Transverse colon (tissue), 4 donors: Measurements from ENCODE around the gene TMEM225. TPM values are rescaled to one million over a fixed set of nuclear protein-coding genes. Genes with fewer than 3 reads are reported as not detected.

Experiments used
- DNase-seq: peaks from one replicate; pipeline ENCODE4 v3.0.0-alpha.2; 2019
- H3K27ac ChIP-seq, 4 donors: fragments of 200-600 bp; sonication (generic); 2 replicates each; pipeline ENCODE4 v1.5.1; 2016 to 2018; ENCODE audit warnings: inconsistent platforms in 4 of 4
- H3K27me3 ChIP-seq: fragments of 200-600 bp; sonication (generic); 2 replicates; pipeline ENCODE4 v1.5.1; 2017; ENCODE audit warnings: inconsistent platforms
- H3K36me3 ChIP-seq, 4 donors: fragments of 200-600 bp; sonication (generic); 2 replicates each; pipeline ENCODE4 v1.5.1; 2017 to 2019; ENCODE audit warnings: inconsistent platforms in 4 of 4
- H3K4me1 ChIP-seq, 4 donors: fragments of 200-600 bp; sonication (generic); 2 replicates each; pipeline ENCODE4 v1.5.1; 2017 to 2020; ENCODE audit warnings: inconsistent platforms in 4 of 4
- H3K4me3 ChIP-seq, 4 donors: fragments of 200-600 bp; sonication (generic); 1 replicate in 1 of 4; 2 replicates in 3 of 4; pipeline versions ENCODE4 v1.5.1 to v1.6.1; 2017 to 2019; ENCODE audit warnings: inconsistent platforms in 4 of 4
- H3K9me3 ChIP-seq, 2 donors: fragments of 200-600 bp; sonication (generic); 2 replicates each; pipeline ENCODE4 v1.5.1; 2017 to 2019; ENCODE audit warnings: inconsistent platforms in 2 of 2
- EP300 ChIP-seq: sonication (generic); formaldehyde crosslinking; IDR thresholded peaks from one replicate; pipeline ENCODE4 v1.6.1; 2017; ENCODE audit warnings: antibody characterized with exemption, low read depth
- POLR2A ChIP-seq: fragments of 450-650 bp; IDR thresholded peaks from one replicate; pipeline ENCODE4 v1.6.1; 2016; ENCODE audit warnings: antibody characterized with exemption, mild to moderate bottlenecking, moderate library complexity
- POLR2AphosphoS5 ChIP-seq, 3 donors: sonication (generic); formaldehyde crosslinking; IDR thresholded peaks; one replicate each; pipeline ENCODE4 v1.6.1; 2016; ENCODE audit warnings: antibody characterized with exemption in 3 of 3
- whole genome bisulfite sequencing, 2 donors: methylation state at CpG; one replicate each; pipeline ENCODE4 v1.1.5; 2018; ENCODE audit warnings: low coverage in 1 of 2; 5-methylcytosine and 5-hydroxymethylcytosine counted together
- in situ Hi-C, 4 donors: fragments of 200-750 bp; cut with MboI; loops; one replicate each; pipeline versions ENCODE4 v1.15.0 to v1.15.1; 2017; ENCODE audit warnings: low sequenced_read_pairs in 3 of 4, low pct_ligation_motif_present in 1 of 4, low pct_unique_long_range_greater_than_20kb in 1 of 4
- intact Hi-C: fragments of 100-400 bp; cut with DNase I; formaldehyde crosslinking; loops from one replicate; pipeline ENCODE4 v1.15.1; 2023; ENCODE audit warnings: low total_unique reads
- total RNA-seq, 4 donors: library from RNA; depleted of rRNA; stranded (reverse); fragments of >200 nt; gene quantifications; one replicate each; pipeline ENCODE4 v1.1.0, GENCODE V29; 2016
- TF ChIP-seq, protein P1 (sequence below), 5 experiments: fragments of 200-600 bp in 3 of 5; fragments of 450-650 bp in 2 of 5; sonication (generic) in 3 of 5; IDR thresholded peaks; 1 replicate in 2 of 5; 2 replicates in 3 of 5; pipeline ENCODE4 v1.5.1; 2016 to 2017; ENCODE audit warnings: antibody characterized with exemption in 5 of 5, inconsistent platforms in 3 of 5, mild to moderate bottlenecking in 2 of 5, moderate library complexity in 1 of 5

TMEM225 gene
- total RNA-seq, 4 donors from 2014 or later = not detected

DNA sequence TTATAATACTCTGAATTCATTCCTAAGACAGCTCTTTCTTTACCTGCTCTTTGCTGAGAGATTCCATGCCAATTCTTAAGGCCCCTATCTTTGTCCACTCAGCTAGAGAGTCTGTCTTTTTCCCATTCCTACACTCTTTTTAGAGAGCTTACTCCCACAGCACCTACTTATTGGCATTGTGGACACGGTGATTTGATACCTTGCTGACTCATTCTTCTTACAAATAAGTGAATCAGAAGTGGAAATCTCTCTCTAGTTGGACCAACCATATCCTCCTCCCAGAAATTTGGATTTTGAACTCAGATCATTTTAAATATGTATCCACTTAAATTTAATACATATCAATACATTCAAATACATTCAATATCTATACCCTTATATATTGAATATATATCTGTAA lies 46.8 kb downstream of the TMEM225 start:
- intact Hi-C loops = no loop called here
- H3K27me3 ChIP-seq = no peaks in the 10 kb centered on the region
- WGBS, 2 donors = 79 to 86% methylated on average over 1 of the region's 1 CpG
- in situ Hi-C loops = no loop called here
- no peaks in the 10 kb centered on the region for H3K4me1 ChIP-seq
- no peak overlapping the region for H3K27ac ChIP-seq
- TF ChIP-seq EP300 = no peak
- TF ChIP-seq, protein P1, sequence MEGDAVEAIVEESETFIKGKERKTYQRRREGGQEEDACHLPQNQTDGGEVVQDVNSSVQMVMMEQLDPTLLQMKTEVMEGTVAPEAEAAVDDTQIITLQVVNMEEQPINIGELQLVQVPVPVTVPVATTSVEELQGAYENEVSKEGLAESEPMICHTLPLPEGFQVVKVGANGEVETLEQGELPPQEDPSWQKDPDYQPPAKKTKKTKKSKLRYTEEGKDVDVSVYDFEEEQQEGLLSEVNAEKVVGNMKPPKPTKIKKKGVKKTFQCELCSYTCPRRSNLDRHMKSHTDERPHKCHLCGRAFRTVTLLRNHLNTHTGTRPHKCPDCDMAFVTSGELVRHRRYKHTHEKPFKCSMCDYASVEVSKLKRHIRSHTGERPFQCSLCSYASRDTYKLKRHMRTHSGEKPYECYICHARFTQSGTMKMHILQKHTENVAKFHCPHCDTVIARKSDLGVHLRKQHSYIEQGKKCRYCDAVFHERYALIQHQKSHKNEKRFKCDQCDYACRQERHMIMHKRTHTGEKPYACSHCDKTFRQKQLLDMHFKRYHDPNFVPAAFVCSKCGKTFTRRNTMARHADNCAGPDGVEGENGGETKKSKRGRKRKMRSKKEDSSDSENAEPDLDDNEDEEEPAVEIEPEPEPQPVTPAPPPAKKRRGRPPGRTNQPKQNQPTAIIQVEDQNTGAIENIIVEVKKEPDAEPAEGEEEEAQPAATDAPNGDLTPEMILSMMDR (IDR thresholded peaks at IDR 0.05) = no peak
- TF ChIP-seq POLR2AphosphoS5 (IDR thresholded peaks at IDR 0.05) = no peak
- no peak for TF ChIP-seq POLR2A
- H3K4me3 ChIP-seq = no peak overlapping the region
- no peaks in the 10 kb centered on the region for H3K36me3 ChIP-seq
- DNase-seq = no peak
- no peaks in the 10 kb centered on the region for H3K9me3 ChIP-seq

DNA sequence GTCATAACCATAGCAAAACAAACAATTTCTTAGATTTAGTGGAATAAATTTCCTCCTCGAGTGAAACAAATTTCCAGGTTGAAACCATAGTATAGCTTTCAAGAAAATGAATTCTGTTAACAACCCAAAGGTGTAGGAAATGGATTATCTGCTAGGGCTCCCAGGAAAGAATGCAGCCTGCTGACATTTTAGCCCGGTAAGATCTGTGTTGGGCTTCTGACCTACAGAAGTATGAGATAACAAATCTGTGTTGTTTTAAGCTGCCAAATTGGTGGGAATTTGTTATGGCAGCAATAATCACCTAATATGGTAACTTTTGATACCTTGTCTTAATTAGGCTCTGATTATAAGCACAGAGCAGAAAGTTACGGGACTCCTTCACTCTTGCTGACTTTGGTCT lies 47.3 kb downstream of the TMEM225 start:
- Histone ChIP-seq H3K4me3 (no peak overlapping the region), H3K9me3 (no peaks in the 10 kb centered on the region), H3K27me3 (no peaks in the 10 kb centered on the region), H3K27ac (no peak overlapping the region), H3K4me1 (no peaks in the 10 kb centered on the region), H3K36me3 (no peaks in the 10 kb centered on the region)
- in situ Hi-C loops = no loop called here
- intact Hi-C loops = no loop called here
- 47 to 59% methylated on average over 3 of the region's 3 CpGs for WGBS, 2 donors
- TF ChIP-seq POLR2AphosphoS5 (IDR thresholded peaks at IDR 0.05) = no peak
- no peak for TF ChIP-seq EP300
- no peak for TF ChIP-seq POLR2A
- TF ChIP-seq, protein P1 (IDR thresholded peaks at IDR 0.05) = no peak
- no peak for DNase-seq

DNA sequence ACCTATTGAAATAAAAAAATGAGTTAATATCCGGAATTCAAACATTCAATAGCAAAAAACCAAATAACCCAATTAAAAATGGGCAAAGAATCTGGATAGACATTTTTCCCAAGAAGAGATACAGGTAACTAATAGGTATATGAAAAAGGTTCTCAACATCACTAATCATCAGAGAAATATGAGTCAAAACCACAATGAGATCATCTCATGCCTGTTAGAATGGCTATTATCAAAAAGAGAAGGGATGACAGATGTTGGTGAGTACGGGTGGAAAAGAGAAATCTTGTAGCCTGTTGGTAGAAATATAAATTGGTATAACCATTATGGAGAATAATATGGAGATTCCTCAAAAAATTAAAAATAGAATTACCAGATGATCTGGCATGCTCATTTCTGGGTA lies 52.4 kb downstream of the TMEM225 start:
- no peaks in the 10 kb centered on the region for H3K27me3 ChIP-seq
- H3K27ac ChIP-seq = no peak overlapping the region
- in situ Hi-C loops (no loop called here), intact Hi-C loops (no loop called here)
- no peaks in the 10 kb centered on the region for H3K4me1 ChIP-seq
- H3K9me3 ChIP-seq = no peaks in the 10 kb centered on the region
- 83 to 84% methylated on average over 2 of the region's 2 CpGs for WGBS, 2 donors
- TF ChIP-seq POLR2AphosphoS5 (IDR thresholded peaks at IDR 0.05) = no peak
- TF ChIP-seq, protein P1 (IDR thresholded peaks at IDR 0.05) = no peak
- TF ChIP-seq POLR2A = no peak
- no peak for TF ChIP-seq EP300
- H3K36me3 ChIP-seq = no peaks in the 10 kb centered on the region
- no peak for DNase-seq
- no peak overlapping the region for H3K4me3 ChIP-seq

Other genes starting within 250 kb of the TMEM225 start
- gene SCN3B, start 231.0 kb downstream of the TMEM225 start, total RNA-seq = 1 to 10 TPM in 1 of 4 donors, under 1 TPM in 3; 0.20 to 1.1 (median 0.58) TPM
- gene ZNF202, start 144.0 kb downstream of the TMEM225 start, total RNA-seq = 1 to 10 TPM; 4.4 to 7.8 (median 6.2) TPM
- under 1 TPM in 1 of 4 donors, not detected in 3; 0.68 TPM for gene OR6X1, start 131.2 kb downstream of the TMEM225 start, total RNA-seq
- gene OR6M1, start 79.3 kb downstream of the TMEM225 start, total RNA-seq = not detected
- 1 to 10 TPM in 2 of 4 donors, under 1 TPM in 1, not detected in 1; 0.82 to 1.7 (median 1.6) TPM for gene OR8D4, start 16.5 kb upstream of the TMEM225 start, total RNA-seq
- gene OR4D5, start 53.9 kb upstream of the TMEM225 start, total RNA-seq = under 1 TPM in 2 of 4 donors, not detected in 2; 0.41 to 0.95 TPM
- gene OR6T1, start 58.2 kb upstream of the TMEM225 start, total RNA-seq = not detected
- not detected for gene OR10S1, start 92.1 kb upstream of the TMEM225 start, total RNA-seq
- gene OR10G6, start 109.5 kb upstream of the TMEM225 start, total RNA-seq = not detected
- 1 to 10 TPM in 1 of 4 donors, under 1 TPM in 1, not detected in 2; 0.27 to 1.2 TPM for gene OR10G4, start 127.3 kb upstream of the TMEM225 start, total RNA-seq
- under 1 TPM in 1 of 4 donors, not detected in 3; 0.55 TPM for gene OR10G9, start 137.3 kb upstream of the TMEM225 start, total RNA-seq
- 1 to 10 TPM in 1 of 4 donors, not detected in 3; 2.0 TPM for gene OR10G8, start 141.1 kb upstream of the TMEM225 start, total RNA-seq
- gene OR10G7, start 155.7 kb upstream of the TMEM225 start, total RNA-seq = not detected
- gene VWA5A, start 229.8 kb upstream of the TMEM225 start, total RNA-seq = 10 to 100 TPM; 10.1 to 72.5 (median 37.2) TPM